AG09309 (cell line): ENCODE measurements around the gene GP1BB.

Source experiments
- DNase-seq: peaks from one replicate; pipeline ENCODE4 v3.0.0-alpha.2; 2010; ENCODE audit warnings: low read depth
- H3K4me3 ChIP-seq: 2 replicates; pipeline ENCODE4 v1.5.1; 2011; ENCODE audit warnings: mild to moderate bottlenecking, low read depth, low read length, moderate library complexity; ENCODE audit not compliant: control insufficient read depth
- TF ChIP-seq, protein P1 (sequence below): IDR thresholded peaks from 2 replicates; pipeline ENCODE4 v1.5.1; 2011; ENCODE audit warnings: mild to moderate bottlenecking, low read depth, low read length, inconsistent platforms; ENCODE audit not compliant: insufficient read depth, control insufficient read depth; ENCODE audit errors: missing control alignments

Gene GP1BB

GRCh38 chr22:19719488-19720021, 3.8 kb upstream of the GP1BB start:
- TF ChIP-seq, protein P1, sequence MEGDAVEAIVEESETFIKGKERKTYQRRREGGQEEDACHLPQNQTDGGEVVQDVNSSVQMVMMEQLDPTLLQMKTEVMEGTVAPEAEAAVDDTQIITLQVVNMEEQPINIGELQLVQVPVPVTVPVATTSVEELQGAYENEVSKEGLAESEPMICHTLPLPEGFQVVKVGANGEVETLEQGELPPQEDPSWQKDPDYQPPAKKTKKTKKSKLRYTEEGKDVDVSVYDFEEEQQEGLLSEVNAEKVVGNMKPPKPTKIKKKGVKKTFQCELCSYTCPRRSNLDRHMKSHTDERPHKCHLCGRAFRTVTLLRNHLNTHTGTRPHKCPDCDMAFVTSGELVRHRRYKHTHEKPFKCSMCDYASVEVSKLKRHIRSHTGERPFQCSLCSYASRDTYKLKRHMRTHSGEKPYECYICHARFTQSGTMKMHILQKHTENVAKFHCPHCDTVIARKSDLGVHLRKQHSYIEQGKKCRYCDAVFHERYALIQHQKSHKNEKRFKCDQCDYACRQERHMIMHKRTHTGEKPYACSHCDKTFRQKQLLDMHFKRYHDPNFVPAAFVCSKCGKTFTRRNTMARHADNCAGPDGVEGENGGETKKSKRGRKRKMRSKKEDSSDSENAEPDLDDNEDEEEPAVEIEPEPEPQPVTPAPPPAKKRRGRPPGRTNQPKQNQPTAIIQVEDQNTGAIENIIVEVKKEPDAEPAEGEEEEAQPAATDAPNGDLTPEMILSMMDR, result no peak
- DNase-seq, result no peak
- peak overlapping the region; percentile 65 for H3K4me3 ChIP-seq

DNA sequence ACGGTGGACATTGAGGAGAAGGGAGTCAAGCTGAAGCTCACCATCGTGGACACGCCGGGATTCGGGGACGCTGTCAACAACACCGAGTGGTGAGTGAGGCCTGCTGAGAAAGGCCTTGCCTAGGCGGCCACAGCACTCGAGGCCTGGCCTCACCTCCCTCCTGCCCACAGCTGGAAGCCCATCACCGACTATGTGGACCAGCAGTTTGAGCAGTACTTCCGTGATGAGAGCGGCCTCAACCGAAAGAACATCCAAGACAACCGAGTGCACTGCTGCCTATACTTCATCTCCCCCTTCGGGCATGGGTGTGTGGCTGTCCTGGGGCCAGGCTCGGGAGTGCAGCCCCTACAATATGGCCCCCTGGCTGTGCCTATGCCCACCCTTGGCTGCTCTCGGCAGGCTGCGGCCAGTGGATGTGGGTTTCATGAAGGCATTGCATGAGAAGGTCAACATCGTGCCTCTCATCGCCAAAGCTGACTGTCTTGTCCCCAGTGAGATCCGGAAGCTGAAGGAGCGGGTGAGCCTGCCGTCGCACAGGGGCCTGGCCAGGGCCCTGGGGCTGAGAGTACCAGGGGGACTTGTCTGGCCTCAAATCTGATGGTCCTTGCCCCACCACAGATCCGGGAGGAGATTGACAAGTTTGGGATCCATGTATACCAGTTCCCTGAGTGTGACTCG, 3.0 kb upstream of the GP1BB start:
- no peak overlapping the region for H3K4me3 ChIP-seq
- DNase-seq, result no peak
- TF ChIP-seq, protein P1, result no peak

DNA sequence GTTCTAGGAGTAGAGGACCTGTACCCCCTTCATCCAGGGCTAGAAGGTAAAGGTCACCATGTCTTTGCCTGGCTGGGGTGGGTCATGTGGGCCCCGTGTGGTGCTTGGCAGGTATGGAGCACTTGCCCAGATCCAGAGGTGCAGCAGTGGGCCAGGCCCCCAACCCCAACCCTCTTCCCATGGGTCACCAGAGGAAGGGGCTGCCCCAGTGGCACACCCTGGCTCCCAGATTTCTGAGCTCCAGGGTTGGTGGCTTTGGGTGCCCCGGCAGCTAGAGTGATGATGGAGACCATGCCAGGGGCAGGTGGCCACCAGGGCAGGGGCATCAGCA, 2.4 kb upstream of the GP1BB start:
- no peak overlapping the region for H3K4me3 ChIP-seq
- TF ChIP-seq, protein P1, result no peak
- DNase-seq, result no peak

DNA sequence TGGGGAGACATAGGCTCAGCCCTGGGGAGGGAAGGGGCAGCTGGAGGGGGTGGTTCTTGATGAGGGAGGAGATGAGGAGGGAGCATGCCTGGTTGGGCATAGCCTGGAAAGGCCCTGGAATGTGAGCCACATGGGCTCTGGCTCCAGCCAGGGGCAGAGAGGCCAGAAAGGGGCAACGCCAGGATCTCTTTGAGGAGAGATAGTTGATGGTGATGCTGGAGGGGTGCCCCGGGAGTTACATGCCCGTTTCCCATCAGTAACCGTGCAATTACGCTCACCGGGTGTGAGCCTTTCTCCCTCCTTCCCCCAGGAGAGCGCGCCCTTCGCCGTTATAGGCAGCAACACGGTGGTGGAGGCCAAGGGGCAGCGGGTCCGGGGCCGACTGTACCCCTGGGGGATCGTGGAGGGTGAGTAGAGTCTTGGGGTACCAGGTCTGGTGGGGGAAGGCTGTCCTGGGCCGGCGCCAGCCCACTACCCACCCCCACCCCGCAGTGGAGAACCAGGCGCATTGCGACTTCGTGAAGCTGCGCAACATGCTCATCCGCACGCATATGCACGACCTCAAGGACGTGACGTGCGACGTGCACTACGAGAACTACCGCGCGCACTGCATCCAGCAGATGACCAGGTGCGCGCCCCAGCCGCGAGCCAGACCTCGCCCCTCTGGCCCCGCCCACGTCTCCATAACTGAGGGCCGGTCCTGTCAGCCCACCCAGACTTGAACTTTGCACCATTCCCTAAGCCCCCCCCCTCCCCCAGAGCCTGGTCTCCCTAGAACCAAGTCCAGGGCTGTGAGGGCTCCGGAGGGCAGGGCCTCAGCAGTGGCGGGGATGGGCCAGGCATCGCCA, 1.8 kb upstream of the GP1BB start:
- H3K4me3 ChIP-seq, result no peak overlapping the region
- TF ChIP-seq, protein P1, result no peak
- no peak for DNase-seq

DNA sequence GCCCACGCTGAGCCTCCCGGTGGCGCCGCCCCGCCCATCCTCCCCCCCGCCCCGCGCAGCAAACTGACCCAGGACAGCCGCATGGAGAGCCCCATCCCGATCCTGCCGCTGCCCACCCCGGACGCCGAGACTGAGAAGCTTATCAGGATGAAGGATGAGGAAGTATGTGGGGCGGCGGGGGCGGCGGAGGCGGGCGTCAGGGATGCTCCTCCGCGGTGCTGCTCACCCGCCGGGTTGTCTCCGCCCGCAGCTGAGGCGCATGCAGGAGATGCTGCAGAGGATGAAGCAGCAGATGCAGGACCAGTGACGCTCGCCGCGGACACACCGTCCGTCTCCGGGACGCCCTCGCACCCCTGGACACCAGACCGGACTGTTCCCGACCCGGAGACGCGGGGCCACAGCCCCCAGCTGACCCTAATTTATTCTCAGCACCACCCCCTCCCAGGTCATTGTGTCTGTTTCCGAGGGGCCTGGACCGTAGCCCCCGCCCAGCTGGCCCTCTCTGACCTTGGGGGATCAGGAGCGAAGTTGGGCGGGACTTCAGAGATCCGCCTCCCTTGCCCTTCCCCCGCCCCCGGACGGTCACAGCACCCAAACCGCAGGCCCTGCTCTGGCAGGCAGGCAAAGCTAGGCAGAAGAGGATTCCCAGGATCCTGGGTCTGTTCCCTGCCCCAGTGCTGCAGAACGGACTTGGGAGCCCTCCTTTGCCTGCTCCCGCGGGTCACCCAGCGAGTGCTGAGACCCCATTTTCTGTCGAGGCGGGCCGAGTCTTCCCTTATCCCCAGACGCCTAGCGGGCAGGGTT, 959 bp upstream of the GP1BB start:
- no peak overlapping the region for H3K4me3 ChIP-seq
- TF ChIP-seq, protein P1, result no peak
- DNase-seq, result no peak

- H3K4me3 ChIP-seq, result no peak overlapping the region
- no peak for DNase-seq
- TF ChIP-seq, protein P1, result no peak
These were observed 432 bp upstream of the GP1BB start for GRCh38 chr22:19722982-19723231.
